T-helper 2 cell treated with Interferon-gamma antibody and Interleukin-4, amounts not matched to agents 100 ng/mL and 5 ng/mL, for 36 hours (primary cell): ENCODE measurements around the gene GSG1L. TPM values are rescaled to one million over a fixed set of nuclear protein-coding genes. Genes with fewer than 3 reads are reported as not detected.

ENCODE experiments used
- intact Hi-C: fragments of 100-400 bp; cut with micrococcal nuclease; formaldehyde crosslinking; loops from one replicate; pipeline ENCODE4 v1.15.1; 2023
- total RNA-seq: library from RNA; stranded (reverse); gene quantifications from 2 replicates; pipeline ENCODE4 v1.2.3, GENCODE V29; 2022

Gene GSG1L
- total RNA-seq, 1 donor from 2014 or later, result 0.23 TPM

DNA sequence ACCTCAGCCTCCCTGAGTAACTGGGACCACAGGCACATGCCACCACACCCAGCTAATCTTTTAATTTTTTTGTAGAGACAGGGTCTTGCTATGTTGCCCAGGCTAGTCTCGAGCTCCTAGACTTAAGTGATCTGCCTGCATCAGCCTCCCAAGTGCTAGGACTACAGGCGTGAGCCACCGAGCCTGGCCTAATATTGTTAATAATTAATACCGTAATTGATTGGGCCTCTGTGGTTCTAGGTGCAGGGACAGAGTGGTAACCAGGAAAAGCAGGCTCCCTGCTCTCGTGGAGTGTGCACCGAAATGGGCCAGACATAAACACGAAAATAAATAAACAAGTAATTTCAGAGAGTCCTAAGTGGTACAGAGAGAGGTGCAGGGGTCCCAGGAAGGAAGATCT lies 241.0 kb downstream of the GSG1L start:
- intact Hi-C loops, result no loop called here

DNA sequence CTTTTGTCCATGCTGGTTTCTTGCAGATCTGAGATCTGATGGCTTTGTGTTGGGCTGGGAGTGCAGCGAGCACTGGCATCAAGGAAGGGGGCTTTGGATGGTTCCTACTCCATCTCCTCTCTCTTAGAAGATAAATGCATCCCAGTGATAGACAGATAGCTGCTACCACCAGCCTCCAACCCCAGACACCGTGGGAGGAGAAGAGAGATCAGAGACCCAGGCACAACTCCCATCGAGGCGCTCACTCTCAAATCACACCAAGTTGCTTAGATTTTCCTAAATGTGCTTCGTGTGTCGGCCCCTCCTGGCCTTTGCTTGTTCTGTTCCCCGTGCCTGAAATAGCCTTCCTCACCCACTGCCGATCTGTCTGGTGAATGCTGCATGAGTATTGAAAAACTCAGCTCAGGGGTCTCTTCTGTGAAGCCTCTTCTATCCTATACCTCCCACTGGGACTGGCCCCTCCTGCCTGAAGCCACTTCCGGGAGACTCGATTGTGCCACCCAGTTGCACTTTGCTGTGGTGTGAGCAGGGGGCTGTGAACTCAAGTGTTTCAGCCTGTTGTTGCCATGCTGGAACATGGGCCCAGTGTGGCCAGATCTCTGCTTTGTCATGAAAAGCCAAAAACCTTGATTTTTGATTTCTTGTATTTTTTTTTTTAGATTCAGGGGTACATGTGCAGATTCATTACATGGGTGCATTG lies 242.7 kb downstream of the GSG1L start:
- intact Hi-C loops, result no loop called here

DNA sequence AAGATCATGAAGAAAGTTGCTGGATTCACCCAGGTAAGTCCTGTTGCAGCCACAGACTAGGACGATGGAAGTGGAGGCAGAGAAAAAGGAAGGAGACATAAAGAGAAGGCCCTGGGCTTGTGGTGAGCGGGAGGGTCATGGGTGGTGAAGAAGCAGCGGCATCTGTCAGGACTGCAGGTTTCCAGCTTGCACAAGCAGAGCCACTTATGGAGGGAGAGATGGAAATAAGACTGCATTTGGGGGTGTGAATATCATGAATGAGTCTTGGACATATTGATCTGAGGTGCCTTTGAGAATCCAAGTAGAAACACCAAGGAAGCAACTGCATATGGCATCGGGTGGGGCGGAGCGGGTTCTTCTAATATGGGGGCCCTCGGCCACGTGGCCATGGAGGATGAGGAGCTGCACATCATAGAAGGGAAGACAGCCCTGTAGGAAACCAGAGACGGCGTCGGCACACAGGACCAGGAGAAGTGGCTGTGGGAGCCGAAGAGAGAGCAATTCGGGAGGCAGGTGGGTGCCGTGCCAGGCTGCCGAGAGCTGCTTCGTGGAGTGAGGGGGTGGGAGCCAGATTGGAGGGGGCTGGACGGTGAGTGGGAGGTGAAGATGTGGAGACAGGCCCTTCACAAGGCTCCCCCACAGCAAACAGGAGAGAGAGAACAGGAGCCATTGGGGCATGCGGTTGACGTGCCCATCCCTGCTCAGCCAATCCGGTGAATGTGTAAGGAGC lies 243.5 kb downstream of the GSG1L start:
- intact Hi-C loops, result no loop called here

DNA sequence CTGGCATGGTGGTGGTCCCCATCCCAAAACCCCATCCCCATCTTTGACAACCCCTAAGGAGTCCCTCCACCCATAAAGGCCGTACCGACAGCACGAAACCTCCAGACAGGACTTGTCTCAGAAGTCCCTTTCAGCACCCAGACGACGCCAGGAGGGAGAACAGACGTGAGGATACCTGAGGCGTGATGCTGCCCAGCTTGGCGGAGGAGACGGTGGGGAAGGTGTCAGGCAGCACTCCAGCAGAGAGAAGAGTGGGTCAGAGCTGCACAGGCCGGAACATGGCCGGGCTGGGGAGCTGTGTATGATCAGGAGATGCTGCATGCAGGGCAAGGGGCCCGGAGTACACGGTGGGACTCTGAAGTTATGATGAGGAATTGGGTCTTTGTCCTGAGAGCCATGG lies 244.2 kb downstream of the GSG1L start:
- intact Hi-C loops, result no loop called here

DNA sequence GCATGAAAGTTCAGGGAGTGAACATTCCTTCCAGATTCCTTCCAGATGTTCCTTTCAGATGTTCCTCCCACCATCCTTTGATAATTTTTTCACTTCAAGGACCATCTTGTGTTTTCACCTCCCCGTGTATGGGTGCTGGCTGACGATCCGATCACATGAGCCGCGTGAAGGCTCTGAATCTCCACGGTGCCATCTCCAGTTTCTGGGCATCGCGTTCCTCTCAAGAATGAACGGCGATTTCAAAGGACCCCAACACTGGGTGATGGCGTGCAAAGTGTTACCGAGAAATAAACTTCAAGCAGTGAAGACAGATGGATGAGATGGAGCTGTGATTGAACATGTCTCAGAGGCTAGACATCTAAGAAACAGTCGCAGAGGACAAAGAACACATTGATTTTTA lies 245.3 kb downstream of the GSG1L start:
- intact Hi-C loops, result no loop called here

DNA sequence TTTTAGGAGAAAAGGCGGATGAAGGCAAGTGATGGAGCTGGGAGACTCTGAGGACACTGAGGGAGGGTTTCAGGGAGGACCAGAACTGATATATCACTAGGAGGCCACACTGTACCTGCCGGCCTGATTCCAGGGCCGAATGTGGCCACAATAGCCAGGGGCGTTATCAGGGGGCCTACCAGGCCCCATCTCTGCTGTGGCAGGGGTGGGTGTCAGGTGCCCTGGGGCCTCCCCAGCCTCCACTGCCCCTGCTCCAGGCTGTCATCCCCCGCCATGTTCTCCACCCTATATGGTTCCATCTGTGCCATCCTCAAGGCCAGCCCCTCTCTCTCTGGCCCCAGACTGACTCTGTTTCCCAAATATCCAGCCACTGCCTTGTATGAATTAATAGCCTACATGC lies 246.5 kb downstream of the GSG1L start:
- intact Hi-C loops, result no loop called here

DNA sequence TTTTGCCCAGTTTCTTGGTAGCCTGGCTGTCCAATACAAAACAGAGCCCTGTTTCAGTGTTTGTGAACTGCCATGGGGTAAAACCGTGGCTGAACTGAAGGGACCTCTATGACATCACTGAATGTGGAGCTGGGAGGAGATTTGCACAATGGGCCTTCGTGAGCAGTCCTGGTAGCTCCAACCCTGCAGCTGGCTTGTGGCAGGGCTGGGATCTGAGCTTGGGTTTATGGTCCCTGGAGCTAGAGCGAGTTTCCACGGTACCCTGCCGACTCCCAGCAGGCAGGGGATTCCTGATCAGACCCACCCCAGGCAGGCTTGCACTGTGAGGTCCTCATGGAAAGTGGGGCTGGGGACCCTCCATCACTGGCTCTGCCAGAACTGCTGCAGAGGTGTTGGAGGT lies 247.0 kb downstream of the GSG1L start:
- intact Hi-C loops, result no loop called here

DNA sequence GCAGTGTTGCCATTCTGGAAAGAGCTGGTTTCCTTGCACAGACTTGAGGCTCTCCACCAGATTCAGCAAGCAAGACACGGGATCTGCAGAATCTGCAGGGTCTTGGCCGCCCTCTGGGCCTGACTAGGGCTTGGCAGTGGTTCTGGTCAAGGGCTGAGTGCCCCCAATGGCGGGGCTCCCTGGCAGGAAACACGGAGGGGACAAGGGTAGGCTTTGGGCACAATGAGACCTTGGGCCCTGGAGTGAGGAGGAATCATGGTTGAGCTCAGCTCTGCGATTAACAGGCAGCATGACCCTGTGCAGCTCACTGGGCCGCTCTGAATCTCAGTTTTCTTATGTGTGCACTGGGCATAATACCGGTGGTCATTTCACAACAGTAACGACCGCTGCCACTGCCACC lies 249.9 kb downstream of the GSG1L start:
- intact Hi-C loops, result no loop called here

DNA sequence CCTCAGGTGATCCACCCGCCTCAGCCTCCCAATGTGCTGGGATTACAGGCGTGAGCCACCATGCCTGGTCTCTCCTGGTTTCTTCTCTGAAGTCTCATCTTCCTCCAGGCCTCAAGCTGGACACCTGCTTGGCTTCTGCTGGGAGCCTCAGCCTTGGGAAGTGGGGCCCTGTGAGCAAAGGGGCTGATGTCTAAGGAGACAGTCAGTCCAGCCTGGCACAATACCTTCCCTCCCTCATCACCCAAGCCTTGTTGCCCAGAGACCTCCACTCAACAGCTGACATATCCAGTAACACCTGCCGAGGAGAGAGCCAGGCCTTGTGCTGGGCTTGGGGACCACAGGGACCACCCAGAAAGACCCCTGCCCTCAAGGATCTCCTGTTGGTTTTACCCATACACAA lies 251.6 kb downstream of the GSG1L start:
- intact Hi-C loops, result no loop called here

DNA sequence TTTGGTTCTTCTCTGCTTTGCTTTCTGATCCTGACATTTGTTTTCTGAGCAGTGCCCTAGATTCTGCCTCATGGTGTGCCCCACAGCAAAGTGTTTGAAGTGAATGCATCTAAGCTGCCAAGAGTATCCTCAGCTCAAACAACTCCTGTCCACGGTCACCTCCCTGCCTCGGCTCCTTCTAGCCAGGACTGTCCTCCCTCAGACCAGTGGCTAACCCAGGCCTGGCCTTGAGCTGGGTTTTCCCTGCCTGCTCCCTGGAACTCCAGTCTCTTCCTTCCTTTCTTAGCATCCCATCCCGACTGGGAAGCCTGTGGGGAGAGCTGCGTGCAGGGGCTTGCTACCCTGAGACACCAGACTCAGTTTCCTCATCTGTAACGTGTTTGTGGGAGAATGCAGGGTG lies 256.5 kb downstream of the GSG1L start:
- intact Hi-C loops, result no loop called here

DNA sequence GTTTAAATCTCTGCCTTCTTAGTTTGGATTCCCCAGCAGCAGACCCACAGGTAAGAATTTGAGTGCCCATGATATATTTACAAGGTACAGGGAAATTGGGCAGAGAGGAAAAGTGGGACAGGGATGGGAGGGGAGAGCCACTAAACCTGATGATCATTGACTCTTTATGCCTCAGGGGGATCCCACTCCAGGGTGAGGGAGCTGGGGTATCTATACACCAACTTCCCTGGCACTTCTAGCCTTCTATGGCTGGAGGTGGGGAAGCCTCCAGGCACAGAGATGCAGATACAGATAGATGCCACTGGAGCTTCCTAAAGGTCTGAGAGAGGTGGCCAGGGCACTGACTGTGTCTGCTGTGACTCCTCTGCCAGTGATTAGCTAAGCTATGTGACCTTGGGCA lies 257.1 kb downstream of the GSG1L start:
- intact Hi-C loops, result no loop called here

DNA sequence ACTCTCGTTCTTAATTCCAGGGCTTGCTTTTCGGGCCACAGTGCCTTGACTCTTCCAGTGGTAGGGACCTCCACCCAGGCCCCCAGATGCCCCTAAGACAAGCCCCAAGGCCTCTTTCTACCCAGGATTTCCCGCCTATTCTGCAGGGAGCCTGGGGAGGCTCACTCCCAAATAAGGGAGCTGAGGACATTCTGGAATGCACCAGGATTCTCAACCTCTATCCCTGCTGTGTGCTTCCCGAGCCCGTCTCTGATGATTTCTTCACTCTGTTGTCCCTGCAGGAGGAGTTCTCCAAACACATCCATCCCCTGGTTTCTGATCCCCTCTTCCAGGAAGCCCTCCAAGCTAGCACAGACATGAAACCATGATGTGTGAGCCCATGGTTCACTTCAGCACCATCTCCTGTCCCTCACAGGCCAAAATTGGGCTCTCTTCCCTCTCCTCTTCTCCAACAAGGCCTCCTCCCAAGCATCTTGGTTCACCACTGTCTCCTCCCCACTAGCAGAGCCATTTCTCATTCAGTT lies 257.6 kb downstream of the GSG1L start:
- intact Hi-C loops, result no loop called here

DNA sequence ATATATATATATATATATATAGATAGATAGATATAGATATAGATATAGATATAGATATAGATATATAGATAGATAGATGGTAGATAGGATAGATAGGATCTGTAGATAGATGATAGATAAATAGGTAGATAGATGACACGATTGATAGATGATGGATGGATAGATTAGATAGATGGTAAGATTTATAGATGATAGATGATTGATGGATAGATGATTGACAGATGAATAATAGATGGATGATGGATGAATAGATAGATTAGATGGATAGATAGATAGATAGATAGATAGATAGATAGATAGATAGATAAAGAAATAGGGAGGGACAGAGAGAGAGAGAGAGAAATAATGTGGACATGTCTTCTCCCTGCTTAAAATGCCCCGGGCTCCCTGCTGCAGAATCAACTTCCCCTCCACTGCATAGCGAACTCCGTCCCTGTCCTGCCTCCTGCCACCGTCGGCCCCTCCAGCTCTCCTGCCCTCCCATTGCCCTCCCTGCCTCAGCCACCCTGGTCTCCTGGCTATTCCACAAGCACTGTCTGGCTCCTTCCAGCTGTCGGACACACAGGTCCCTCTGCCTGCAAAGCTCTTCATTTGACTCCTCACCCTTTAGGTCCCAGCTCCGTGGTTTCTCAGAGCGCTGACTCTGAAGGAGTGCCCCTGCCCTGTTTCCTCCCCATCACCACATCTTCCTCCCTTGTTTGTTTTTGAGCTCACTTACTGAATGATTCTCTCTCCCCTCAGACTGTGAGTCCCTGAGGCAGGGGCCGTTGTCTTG lies 259.6 kb downstream of the GSG1L start:
- intact Hi-C loops, result no loop called here

DNA sequence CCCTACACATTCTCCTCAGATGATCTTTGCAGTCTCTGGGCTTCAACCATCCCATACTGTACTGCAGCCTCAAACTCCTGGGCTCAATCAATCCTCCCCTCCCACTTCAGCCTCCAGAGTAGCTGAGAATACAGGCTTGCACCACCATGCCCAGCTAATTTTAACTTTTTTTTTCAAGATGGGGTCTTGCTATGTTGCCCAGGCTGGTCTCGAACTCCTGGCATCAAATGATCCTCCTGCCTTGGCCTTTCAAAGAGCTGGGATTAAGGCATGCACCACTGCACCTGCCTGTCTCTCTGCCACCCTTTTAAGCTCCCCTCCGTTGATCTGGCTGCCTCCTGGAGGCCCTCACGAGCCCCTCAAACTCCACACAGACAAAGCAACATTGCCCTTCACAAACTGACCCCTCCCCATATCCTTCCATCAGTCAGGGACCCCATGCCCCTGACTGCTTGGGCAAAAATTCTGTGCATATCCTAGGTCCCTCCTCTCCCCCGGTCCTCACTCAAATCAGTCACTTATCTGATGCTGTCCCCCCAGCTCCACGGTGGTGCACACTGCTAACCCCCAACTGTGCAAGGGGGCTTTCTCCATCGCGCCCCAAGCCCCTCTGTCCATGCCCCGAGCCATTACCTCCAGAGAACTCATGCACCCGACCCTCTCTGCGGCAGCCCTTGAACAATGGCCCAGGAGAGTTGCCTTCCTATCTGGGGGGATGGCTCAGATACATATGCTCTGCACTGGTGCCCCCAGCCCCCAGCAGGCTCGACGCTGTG lies 260.7 kb downstream of the GSG1L start:
- intact Hi-C loops, result no loop called here

DNA sequence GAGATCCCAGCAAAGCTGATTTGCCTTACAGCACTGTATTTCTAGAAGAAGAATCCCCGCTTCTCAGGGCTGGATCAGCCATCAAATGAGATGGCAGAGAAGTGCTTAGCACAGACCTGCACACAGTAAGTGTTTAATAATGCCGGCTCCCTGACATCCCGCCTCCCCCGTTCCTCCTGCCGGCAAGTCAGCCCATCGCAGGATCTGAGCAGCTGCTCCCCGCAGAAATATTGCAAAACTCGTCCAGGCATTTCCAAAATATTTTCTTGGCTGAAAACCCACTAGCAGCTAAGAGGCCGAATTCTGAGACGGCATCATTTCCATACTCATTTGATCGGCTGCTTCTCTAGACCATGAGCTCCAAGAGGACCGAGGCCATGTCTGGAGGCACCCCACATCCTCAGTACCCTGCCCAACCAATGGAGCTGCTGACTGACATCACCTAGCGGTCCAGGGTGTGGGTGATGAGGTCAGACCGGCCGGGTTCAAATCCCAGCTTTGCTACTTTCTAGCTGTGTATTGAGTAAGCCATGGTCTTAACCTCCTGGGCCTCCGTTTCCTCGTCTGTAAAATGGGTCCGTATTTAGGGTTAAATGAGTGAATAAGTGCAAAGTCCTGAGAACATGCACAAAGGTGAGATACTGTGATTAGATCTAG lies 262.1 kb downstream of the GSG1L start:
- intact Hi-C loops, result no loop called here

DNA sequence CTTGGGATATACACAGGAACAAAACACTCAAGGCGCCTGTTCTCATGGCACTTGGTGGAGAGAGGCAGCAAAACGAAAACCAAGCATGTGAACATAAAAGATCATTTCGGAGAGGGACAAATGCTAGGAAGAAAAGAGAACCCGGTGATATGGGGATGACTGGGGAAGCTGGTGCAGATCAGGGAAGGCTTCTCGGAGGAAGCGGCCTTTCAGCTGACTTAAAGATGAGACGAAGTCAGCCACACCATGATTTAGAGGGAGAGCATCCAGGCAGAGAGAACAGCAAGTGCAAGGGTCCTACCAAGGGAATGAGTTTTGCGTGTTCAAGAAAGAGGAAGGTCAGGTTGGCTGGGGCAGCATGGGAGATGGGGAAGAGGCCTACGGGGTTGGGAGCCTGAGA lies 262.7 kb downstream of the GSG1L start:
- intact Hi-C loops, result no loop called here

DNA sequence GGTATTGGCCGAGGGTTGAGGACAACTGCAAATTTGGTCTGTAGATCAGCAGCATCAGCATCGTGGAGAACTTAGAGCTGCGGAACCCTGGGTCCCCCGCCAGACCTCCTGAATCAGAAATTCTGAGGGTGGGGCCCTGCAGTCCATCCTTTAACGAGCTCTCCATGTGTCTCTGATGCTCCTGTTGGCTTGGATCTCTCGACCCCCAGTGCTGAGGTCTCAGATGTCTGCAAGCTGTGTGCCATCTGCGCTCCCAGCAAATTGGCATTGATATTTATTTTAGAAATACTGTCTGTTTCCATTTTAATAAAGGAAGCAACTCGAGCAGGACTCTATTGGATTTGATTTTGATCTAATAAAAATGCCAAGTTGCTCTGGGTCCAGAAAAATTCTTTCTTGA lies 263.6 kb downstream of the GSG1L start:
- intact Hi-C loops, result no loop called here

DNA sequence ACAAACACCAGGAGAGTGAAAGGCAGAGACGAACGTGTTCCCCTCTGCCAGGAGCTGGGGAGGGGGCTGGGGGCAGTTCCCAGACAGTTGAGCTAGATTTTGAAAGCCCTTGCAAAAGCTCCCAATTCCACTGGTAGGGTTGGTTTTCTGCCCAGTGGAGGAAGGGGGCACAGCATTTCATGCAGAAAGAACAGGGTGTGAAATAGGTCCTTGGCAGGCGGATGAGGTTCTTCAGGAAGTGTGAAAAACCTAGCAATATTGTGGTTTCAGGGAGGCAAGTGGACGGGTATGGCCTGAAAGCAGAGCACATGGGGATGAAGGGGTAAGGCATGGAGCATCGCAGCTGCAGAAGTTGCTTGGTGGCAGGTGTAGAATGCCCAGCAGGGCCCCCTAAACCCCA lies 265.3 kb downstream of the GSG1L start:
- intact Hi-C loops, result no loop called here

DNA sequence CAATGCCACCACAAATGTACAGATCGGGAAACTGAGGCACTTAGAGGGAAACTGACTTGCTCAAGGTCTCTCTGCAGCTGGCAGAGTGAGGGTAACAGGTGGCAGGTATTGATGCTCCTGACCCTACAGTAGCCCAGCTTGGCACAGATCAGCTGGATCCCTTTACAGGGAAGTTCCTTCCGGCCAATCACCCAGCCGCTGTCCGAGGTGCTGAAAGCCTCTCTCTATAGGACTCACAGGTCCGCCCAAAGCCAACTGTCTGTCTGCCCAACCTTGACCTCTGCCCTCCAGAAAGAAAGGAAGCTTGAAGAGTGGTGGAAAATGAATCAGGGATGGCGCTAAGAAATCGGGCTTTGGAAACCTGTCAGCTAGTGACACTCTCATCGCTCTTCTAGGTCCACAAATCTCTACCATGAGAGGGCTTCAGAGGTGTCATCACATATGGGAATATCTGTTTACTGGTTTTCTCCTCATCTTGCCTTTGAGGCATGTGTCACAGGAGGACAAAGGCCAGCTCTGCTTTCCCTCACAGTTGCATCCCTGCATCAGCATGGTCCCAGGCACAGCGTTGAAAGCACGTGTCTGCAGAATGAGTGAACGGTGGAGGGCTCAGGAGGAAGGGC lies 267.4 kb downstream of the GSG1L start:
- intact Hi-C loops, result no loop called here

DNA sequence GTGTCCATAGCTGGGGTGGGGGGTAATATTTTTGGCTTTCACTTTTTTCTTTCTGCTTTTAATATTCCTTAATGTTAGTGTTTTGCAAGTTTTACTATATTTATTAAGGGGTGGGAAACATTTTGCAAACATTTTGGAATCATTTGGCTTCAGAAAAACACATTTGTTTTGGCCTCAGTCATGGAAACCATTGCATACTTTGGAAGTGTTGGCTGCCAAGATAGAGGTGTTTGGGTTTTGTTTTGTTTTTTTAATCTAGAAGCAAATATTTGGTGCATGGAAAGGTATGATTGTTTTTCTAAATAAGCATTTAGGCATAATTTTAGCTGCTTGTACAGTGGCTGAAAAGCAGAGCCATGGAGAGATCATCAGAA lies 270.3 kb downstream of the GSG1L start:
- intact Hi-C loops, result no loop called here
